Pulmonary artery endothelial cell (primary cell): ENCODE data around the gene PTPN1. TPM values are rescaled to one million over a fixed set of nuclear protein-coding genes. Genes with fewer than 3 reads are reported as not detected.
"Not testable (repeated sequence)": the region's sequence is repeated elsewhere in the genome, so short reads cannot be mapped to it uniquely, and the experiment has no call there.

Experiments
- DNase-seq: peaks from one replicate; pipeline ENCODE4 v3.0.0-alpha.2; 2011; ENCODE audit warnings: low read depth, low spot score
- total RNA-seq: library from RNA; depleted of rRNA; stranded (reverse); fragments of >200 nt; gene quantifications from 2 replicates; pipeline ENCODE4 v1.2.3, GENCODE V29; 2014

PTPN1 gene
- total RNA-seq, 1 donor from 2014 or later, result 50.9 TPM

DNA sequence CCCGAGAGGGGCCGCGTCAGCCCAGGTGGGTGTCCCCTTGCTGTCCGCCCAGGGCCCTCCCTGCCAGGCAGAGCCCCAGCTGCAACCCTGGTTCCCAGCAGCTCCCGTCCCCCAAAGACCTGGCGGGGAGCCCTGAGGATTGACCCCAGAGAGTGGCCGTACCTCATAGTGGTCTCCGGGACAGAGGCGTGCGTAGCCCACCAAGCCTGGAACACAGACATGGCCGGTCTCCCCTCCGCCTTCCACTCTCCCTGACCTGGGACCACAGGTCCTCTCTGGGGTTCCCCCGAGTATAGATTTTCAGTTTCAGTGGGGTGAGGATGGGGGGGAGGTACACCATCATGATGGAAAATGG is 98.5 kb downstream of the PTPN1 start:
- DNase-seq, result no peak

DNA sequence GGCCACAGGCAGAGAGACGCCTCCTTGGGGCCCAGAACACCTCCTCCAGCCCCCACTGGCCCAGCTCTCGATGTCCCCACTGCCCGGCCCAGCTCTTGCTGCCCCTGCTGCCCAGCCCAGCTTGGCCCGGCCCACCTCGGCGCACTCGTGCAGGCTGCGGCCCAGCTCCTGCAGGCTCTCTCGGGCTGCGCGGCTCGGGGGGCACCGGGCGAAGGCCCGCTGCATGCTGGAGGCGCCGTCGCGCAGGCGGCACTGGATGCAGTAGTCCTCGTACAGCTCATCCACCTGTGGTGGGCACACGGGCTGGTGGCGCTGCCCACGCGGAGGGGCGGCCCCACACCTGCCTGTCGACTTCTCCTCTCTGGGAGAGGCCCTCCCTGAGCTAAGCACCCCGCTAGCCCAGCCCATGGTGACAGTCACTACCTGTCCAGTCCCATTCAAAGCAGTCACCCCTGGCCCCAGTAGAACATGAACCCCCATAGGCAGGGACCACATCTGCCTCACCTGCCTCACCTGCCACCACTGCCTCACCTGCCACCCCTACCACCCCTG is 99.3 kb downstream of the PTPN1 start:
- no peak for DNase-seq

DNA sequence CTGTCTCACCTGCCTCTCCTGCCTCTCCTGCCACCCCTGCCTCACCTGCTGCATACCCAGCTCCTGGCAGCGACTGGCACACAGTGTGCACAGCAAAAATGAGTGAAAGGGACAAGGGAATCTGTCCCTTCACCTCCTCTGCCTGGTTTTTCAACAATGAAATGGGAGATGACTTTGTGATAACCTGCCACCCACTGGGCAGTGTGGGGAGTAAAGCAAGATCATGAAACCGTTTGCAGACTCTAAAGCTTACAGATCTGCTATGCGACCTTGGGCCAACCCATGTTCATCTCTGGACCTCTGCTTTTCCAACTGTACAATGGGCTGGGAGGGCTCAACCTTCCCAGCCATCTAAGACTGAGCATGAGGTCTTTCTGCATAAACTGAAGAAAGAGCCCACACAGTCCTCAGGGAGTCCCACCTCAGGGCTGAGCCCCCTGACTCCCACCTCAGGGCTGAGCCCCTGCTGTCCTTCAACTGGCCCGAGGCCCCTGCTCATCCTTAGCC is 100.1 kb downstream of the PTPN1 start:
- no peak for DNase-seq

DNA sequence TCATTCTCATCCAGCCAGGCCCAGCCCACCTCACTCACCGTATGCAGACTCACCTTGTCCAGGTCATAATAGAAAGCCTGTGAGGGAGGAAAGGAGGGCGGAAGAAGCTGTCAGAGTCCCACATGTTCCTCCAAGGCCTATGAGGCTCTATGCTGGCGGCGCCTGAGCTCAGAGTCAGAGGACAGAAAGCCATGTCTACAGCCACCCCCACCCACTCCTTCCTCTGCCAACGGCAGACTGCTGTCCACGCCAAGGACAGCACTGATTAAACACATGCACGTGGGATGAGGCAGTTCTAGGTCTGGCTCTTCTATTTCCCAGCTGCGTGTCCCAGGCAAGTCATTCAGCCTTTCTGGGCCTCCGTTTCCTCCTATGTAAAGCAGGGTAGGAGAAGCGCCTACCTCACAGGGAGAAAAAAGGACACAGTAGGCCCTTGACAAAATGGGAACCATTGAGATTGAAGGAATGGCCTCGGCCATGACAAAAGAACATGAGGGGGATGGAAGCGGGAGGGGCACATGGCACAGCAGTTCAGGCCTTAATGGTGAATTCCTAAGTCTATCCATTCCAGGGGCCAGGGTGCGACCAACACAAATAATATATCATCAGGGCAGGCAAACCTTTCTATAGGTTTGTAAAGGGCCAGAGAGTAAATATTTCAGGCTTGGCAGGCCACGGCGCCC is 101.1 kb downstream of the PTPN1 start:
- DNase-seq, result no peak

DNA sequence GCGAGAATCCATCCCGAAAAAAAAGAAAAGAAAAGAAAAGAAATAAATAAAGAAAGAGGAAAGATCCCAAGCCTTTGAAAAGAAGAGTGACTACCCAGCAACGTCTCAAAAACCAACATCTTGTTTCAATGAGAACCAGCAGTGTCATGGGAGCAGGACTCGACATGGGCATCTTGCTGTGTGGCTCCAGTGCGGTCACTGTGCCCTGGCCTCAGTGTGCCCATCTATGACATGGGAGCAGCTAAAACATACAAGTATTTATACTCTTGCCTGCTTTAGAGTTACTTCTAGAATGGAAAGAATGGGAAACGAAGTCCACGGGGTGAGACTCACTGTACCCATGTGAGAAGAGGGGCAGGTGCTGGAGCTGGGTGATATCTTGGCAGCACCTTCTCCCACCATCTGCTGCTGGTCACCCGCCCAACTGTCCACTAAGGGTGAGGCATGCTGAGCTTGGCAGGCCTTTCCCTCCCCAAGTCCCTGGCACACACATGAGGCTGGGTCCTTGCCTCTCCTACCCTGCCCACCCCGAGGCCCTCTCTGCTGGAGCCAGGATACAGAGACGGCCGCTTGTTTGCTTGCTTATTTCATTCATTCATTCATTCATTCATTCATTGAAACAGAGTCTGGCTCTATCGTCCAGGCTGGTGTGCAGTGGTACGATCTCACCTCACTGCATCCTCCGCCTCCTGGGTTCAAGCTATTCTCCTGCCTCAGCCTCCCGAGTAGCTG is 103.4 kb downstream of the PTPN1 start:
- DNase-seq, result no peak

DNA sequence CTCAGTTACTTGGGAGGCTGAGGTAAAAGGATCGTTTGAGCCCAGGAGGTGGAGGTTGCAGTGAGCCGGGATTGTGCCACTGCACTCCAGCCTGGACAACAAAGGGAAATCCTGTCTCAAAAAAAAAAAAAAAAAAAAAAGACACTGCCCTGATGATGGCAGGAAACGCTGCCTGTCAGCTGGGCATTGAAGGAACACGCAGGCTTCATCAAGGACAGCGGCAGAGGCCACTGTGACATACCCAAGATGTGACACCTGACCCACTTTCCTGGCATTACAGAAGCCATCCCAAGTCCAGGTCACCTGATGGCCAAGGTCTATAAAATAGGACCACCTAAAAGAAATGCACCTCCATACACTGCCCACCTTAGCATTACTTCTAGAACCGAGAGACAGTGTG is 105.2 kb downstream of the PTPN1 start:
- no peak for DNase-seq

DNA sequence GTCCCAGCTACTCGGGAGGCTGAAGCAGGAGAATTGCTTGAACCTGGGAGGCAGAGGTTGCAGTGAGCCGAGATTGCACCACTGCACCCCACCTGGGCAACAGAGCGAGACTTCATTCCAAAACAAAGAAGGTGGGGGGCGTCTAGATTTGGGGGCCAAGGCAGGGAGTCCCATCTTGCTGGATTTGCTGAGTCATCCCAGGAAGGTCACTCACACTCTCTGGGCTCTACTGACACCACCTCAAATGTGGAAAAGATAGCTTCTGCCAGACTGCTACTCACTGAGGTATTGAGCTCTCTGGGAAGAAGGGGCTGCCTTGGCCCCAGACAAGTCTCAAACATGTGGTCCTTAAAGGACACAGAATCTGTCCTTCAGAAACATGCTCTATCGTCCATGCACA is 106.8 kb downstream of the PTPN1 start:
- no peak for DNase-seq

DNA sequence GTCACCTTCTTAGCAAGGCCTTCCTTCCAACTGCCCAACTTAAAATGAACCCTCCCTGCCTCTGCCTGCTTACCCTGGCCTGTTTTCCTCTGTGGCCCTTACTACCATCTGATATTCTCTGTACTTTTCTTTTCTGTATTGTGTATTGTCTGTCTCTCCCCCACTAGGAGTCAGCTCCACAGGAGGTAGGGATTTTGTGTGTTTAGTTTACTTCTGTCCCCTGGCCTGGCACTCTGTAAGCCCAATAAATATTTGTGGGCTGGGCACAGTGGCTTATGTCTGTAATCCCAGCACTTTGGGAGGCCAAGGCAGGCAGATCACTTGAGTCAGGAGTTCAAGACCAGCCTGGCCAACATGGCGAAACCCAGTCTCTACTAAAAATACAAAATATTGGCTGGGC is 108.4 kb downstream of the PTPN1 start:
- DNase-seq, result no peak

DNA sequence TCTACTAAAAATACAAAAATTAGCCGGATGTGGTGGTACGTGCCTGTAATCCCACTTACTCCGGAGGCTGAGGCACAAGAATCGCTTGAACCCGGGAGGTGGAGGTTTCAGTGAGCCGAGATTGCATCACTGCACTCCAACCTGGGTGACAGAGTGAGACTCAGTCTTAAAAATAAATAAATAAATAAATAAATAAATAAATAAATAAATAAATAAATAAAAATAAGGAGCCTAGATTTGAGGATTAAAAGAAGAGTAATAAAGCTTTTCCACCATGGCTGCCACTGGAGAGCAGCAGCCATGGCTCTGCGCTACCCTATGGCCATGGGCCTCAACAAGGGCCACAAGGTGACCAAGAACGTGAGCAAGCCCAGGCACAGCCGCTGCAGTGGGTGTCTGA is 110.3 kb downstream of the PTPN1 start:
- not testable (repeated sequence) for DNase-seq

DNA sequence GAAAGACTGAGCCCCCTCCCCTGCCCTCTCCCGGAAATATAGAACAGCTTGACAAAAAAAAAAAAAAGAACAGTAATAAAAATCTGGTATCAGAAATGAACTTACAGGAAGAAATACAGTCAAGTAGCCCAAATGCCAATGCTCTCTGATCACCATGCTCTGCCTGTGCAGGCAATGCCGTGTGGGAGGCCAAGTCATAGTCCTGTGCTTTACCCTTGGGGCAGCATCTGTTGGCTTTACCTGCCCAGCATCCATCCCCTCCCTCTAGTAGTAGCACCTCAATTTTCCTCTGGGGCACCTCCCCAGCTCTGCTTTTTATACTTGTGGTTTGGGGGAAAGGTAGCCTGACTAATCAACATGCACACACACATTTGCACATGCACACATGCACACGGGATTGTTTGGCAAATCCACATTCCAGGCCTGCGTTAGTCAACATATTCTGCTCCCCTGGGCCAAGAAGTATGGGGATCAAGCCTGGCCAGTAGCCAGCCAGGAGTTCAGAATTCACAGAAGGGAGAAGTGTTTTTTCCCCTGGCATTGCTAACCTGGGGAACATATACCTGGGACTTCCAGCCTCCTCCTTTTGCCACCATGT is 111.0 kb downstream of the PTPN1 start:
- no peak for DNase-seq

DNA sequence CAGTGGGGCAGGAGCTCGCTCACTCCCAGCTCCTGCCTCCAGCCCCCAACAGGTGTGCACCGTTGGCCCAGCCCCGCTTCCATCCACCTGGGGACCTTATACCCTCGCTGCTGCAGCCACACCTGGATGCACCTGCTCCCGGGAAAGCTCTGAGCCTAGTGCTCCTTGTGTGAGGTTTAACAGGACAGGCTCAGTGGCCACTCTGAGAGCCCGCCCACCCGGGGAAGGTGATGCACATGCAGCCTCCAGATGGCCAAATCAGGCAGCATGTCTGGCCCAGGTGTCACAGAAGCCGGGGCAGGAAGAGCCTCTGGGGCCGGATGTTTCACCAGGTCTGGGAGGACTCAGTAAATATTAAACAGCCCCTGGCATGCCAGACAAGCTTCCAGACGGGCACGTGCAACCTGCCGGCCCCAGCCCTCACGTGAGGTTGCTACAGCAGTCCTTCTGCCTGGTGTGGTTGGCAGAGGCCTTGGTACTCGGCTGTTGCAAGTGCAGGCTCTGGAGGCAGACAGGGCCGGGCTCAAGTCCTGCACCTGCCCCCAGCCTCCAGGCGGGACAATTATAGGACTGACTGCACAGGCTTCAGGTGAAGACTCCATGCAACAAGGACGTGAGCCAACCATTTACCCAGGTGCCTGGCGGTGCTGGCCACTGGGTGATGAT is 114.3 kb downstream of the PTPN1 start:
- DNase-seq, result no peak

DNA sequence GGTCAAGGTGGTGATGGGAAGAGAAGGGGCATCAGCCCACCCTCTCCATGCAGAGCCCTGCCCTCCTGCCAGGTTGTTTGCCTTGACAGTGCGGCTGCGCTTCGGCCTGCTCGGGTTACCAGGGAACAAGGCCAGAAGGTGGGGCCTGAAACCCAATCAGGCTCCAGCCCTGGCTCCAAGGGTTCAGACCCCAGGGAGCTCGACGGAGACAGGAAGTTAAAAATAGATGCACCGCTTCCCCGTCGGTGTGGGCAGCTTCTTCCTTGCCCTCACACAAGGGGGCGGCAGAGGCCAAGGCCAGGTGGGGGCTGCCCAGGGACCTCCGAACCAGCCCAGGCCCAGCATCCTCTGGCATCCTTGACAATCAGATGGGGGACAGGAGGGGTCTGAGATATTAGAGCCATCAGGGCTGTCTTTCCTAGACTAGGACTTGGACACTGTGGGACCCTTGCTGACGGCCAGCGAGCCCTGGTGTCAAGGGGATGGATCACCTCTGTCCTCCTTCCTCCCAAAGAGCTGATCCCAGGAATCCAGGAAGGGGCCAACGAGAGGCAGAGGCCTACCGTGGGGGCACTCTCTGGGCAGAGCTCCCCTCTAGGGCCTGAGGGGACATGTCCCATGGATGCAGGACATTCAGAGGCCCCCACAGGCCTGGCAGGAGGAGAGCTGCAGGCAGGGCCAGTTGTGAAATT is 115.9 kb downstream of the PTPN1 start:
- no peak for DNase-seq

DNA sequence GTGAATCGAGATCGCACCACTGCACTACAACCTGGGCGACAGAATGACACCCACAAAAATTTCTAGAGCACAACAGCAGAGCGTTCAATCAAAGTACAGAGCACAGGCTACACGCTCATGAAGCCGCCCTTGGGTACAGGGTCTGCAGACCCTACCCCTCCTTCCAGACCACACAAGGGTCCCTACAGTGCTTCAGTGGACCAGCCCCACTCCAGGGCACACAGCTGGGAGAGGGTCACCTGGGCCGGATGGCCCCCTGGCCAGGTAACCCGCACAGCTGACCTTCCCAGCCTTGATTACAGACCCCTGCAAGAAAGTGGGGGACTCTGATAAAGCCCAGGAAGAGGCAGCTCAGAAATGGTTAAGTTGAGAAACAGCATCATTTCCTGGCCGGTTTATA is 117.6 kb downstream of the PTPN1 start:
- no peak for DNase-seq

DNA sequence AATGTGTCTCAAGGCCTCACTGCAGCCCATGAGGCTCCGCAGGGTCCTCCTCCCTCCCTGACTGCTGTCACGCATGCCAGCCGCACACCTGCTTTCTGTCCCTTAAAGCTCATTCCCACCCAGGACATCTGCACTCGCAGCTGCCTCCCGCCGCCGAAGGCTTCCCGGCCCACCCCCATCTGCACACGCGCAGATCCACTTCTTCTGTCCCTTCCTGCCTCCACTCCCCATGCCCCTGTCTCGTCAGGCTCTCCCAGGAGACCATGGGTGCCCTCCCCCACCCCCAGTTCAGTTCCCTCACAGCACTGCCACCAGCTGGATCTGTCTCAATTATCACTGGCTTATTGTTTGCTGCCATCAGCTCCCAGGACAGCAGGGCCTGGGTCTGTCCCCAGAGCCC is 118.1 kb downstream of the PTPN1 start:
- DNase-seq, result no peak

DNA sequence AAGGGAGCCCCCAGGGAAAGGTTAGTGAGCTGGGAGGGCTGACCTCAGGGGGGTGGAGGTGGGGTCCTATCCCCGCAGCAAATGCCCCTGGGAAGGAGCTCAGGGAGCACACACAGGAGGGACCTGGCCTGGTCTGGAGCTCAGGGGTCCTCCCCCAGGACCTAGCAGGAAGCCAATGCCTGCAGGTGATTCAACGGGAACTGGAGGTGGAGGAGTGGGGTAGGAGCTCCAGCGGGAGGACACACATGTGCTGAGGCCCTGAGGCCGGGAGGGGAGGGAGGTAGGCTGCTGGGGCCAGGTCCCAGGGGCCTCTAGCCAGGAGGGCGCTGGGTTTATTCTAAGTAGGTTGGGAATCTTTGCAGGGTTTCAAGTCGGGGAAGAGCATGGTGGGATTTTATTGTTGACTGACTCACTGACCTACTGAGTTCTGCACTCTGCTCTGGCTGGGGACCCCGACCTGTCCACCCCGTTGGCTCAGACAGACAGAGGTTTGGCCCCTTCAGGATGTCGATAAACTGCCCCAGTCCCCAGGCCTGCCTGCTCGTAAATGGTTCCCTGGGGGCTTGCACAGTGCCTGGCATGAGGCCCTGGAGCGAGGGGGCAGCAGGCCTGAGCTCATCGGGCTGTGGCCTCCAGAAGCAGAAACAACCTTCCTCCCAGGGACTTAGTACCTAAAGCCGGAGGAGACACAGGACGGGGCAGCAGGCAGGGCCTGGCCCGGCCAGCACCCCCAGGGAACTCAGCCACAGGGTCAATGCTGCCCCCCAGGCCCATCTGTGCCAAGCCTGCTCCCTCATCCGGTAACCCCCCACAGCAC is 118.9 kb downstream of the PTPN1 start:
- DNase-seq, result no peak

DNA sequence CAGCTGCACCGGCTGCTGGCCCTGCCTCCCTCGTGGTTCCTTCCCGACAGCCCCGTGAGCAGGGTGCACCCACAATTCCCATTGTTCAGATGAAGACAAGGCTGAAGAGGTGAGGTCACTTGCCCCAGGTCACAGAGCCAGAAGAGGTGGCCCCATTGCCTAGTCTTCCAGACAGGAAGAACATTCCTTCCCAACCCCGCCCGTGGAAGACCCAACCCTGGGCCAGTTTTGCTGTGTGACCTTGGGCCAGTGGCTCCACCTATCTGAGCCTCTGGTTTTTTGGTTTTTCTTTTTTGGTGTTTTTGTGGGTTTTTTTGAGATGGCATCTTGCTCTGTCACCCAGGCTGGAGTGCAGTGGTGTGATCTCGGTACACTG is 119.5 kb downstream of the PTPN1 start:
- DNase-seq, result no peak

DNA sequence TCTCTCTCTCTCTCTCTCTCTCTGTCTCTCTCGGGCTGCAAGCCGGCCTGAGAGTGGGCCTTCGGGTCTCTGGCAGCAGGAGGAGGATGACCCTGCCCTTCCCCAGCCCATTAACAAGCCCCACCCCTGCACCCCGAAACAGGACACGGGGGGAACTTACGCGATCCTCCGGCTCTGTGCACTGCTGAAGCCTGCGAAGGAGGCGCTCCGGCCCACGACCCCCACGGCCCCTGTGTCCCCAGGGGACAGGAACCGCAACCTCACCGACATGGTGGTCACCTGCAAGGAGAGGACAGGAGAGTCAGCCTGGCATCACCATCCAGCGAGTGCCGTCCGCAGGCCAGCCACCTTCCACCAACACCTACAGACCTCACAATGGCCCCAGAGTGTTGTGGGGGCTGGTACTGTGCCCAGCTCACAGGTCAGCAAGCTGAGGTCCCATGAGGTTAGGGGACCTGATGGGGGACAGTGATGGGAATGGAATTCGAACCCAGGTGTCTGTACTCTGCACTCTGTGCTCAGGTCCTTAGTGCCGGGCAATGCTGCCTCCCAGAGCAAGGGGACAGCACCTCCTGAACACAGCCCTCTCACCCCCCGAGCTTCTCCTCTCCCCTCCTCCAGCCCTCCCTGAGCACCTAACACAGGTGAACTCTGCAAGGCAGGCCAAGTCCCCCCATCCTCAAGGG is 120.5 kb downstream of the PTPN1 start:
- DNase-seq, result no peak

DNA sequence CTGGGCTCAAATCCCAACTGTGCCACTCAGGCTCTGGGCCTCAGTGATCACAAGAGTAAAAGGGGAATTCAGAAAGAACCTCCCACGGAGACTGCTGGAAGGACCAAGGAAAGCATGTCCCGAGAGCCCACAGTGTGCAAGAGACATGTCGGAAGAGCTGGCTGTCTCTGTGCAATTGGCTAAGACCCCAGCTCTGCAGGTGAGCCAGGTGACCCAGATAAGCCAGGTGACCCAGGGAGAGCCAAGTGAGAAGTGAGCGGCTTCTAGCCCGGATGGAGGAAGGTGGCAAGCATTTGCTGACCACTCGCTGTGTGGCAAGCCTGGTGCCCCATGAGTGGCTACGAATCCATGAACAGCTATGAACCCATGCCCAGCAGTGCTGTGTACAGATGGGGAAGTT is 122.1 kb downstream of the PTPN1 start:
- DNase-seq, result no peak

DNA sequence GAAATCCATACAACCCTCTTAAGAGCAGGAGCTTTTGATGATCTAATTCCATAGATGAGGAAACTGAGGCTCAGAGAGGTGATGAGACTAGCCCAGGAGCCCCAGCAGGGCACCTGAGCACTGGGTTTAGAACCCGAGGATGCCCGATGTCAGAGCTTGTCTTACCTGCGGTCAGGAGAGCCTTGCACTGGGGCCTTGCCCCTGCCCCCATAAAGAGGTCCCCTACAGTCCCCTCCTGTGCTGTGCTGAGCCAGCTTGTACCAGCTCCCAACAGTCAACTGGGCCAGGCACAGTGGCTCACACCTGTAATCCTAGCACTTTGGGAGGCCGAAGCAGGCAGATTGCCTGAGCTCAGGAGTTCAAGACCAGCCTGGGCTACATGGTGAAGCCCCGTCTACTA is 122.5 kb downstream of the PTPN1 start:
- DNase-seq, result no peak

DNA sequence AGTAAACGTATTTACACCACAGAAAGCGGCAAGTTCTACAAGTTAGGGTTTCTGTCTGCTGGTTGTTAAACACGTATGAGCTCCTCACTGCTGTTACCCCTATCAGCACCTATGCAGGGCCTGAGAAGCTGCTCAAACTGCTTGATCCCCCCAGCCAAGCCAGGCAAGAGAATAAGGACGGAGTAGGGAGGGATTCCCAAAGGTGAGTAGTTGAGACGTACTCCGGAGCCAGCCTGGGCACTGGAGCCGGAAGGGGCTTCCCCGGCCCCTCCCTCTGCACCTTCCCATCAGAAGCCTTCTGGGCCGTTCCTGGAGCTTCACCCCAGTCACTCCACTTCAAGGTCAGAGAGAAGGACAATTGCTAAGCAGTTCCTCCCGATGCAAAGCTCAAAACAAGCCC is 123.2 kb downstream of the PTPN1 start:
- DNase-seq, result no peak
